ENCODE data around the gene MYRIP. TPM values are rescaled to one million over a fixed set of nuclear protein-coding genes. Genes with fewer than 3 reads are reported as not detected.

The MYRIP gene
- total RNA-seq, 1 experiment from 2014 or later = 0.44 TPM

GRCh38 chr3:39849992-39850715 is 40.7 kb downstream of the MYRIP start:
- RAD21 ChIA-PET (ENCODE audit: low non-redundant PET in 1 of 2, low total read pairs in 2 of 2, uncharacterized antibody in 2 of 2, unreplicated experiment in 2 of 2) = no interaction called here
- POLR2A ChIA-PET = no interaction called here
- DNase-seq (ENCODE audit: low read depth, low spot score) (no peak), ATAC-seq (no peak)
- intact Hi-C loops (cut with micrococcal nuclease) = no loop called here
- H3K27me3 ChIP-seq (ENCODE audit: insufficient read depth, low read length) = no peaks in the 10 kb centered on the region
- no TSS peak for BruUV-seq (replicated peaks)
- no peak for TF ChIP-seq ZBTB33 (IDR thresholded peaks at IDR 0.05; ENCODE audit: extremely low read depth, insufficient replicate concordance, low read length)
- TF ChIP-seq POLR2AphosphoS5 (IDR thresholded peaks at IDR 0.05; ENCODE audit: low read depth, low read length) = no peak
- TF ChIP-seq CEBPB (IDR thresholded peaks at IDR 0.05; ENCODE audit: low read depth) = no peak
- TF ChIP-seq RAD21 (IDR thresholded peaks at IDR 0.05; ENCODE audit: low read depth) = no peak
- H3K27ac ChIP-seq (ENCODE audit: low read depth, low read length) = no peak overlapping the region
- H3K36me3 ChIP-seq (ENCODE audit: control insufficient read depth in 1 of 2, insufficient read depth in 2 of 2, low read length in 2 of 2) = no peaks in the 10 kb centered on the region
- no peaks in the 10 kb centered on the region for H3K9me2 ChIP-seq (ENCODE audit: insufficient read depth)
- H2AFZ ChIP-seq (ENCODE audit: low read depth, low read length, poor library complexity, severe bottlenecking) = no peak overlapping the region
- no peak overlapping the region for H3K4me3 ChIP-seq (replicated peaks in 1 of 2; ENCODE audit: low read depth in 1 of 2, low read length in 2 of 2)
- CTCF ChIA-PET = no interaction called here
- no peak overlapping the region for H3K4me2 ChIP-seq (ENCODE audit: low read length)
- no peaks in the 10 kb centered on the region for H3K4me1 ChIP-seq (ENCODE audit: control insufficient read depth in 1 of 2, insufficient read depth in 2 of 2, low read length in 2 of 2)
- H3K79me2 ChIP-seq (ENCODE audit: insufficient read depth, low read length) = no peaks in the 10 kb centered on the region
- no peaks in the 10 kb centered on the region for H4K20me1 ChIP-seq (ENCODE audit: insufficient read depth)
- no peak overlapping the region for H3K9ac ChIP-seq (ENCODE audit: low read length)
- H3K9me3 ChIP-seq (ENCODE audit: control insufficient read depth in 1 of 2, insufficient read depth in 1 of 2, low read depth in 1 of 2, low read length in 2 of 2) = no peaks in the 10 kb centered on the region

GRCh38 chr3:39850716-39851032 is 41.3 kb downstream of the MYRIP start:
- no peak overlapping the region for H2AFZ ChIP-seq (ENCODE audit: low read depth, low read length, poor library complexity, severe bottlenecking)
- no peaks in the 10 kb centered on the region for H3K27me3 ChIP-seq (ENCODE audit: insufficient read depth, low read length)
- ChIA-PET POLR2A (no interaction called here), CTCF (no interaction called here), RAD21 (ENCODE audit: low non-redundant PET in 1 of 2, low total read pairs in 2 of 2, uncharacterized antibody in 2 of 2, unreplicated experiment in 2 of 2) (no interaction called here)
- no TSS peak for BruUV-seq (replicated peaks)
- H3K9ac ChIP-seq (ENCODE audit: low read length) = no peak overlapping the region
- no peaks in the 10 kb centered on the region for H3K4me1 ChIP-seq (ENCODE audit: control insufficient read depth in 1 of 2, insufficient read depth in 2 of 2, low read length in 2 of 2)
- no peak overlapping the region for H3K4me3 ChIP-seq (replicated peaks in 1 of 2; ENCODE audit: low read depth in 1 of 2, low read length in 2 of 2)
- ATAC-seq (no peak), DNase-seq (ENCODE audit: low read depth, low spot score) (no peak)
- H3K79me2 ChIP-seq (ENCODE audit: insufficient read depth, low read length) = no peaks in the 10 kb centered on the region
- no peak overlapping the region for H3K27ac ChIP-seq (ENCODE audit: low read depth, low read length)
- TF ChIP-seq EGR1 (IDR thresholded peaks at IDR 0.05; ENCODE audit: low read depth) (no peak), ATF3 (IDR thresholded peaks at IDR 0.05) (no peak), ZNF274 (IDR thresholded peaks at IDR 0.05; ENCODE audit: low read depth, low read length) (no peak), ELF1 (IDR thresholded peaks at IDR 0.05; ENCODE audit: borderline replicate concordance, low read depth) (no peak), ZBTB33 (IDR thresholded peaks at IDR 0.05; ENCODE audit: extremely low read depth, insufficient replicate concordance, low read length) (no peak), RAD21 (IDR thresholded peaks at IDR 0.05; ENCODE audit: low read depth) (no peak), EZH2phosphoT487 (IDR thresholded peaks at IDR 0.05; ENCODE audit: borderline replicate concordance) (no peak), POLR2A (IDR thresholded peaks at IDR 0.05; ENCODE audit: borderline replicate concordance, extremely low read depth, insufficient read depth, insufficient read length) (no peak), SIN3A (IDR thresholded peaks at IDR 0.05; ENCODE audit: low read depth) (no peak), YY1 (IDR thresholded peaks at IDR 0.05; ENCODE audit: extremely low read depth, insufficient replicate concordance, low read depth, low read length) (no peak), CEBPB (IDR thresholded peaks at IDR 0.05; ENCODE audit: low read depth) (no peak), SP1 (IDR thresholded peaks at IDR 0.05; ENCODE audit: low read depth) (no peak), TCF7L2 (IDR thresholded peaks at IDR 0.05; ENCODE audit: borderline replicate concordance, extremely low read depth, insufficient read depth, insufficient read length) (no peak), MAX (IDR thresholded peaks at IDR 0.05) (no peak)
- no peaks in the 10 kb centered on the region for H3K9me2 ChIP-seq (ENCODE audit: insufficient read depth)
- intact Hi-C loops (cut with micrococcal nuclease) = no loop called here
- no peaks in the 10 kb centered on the region for H3K9me3 ChIP-seq (ENCODE audit: control insufficient read depth in 1 of 2, insufficient read depth in 1 of 2, low read depth in 1 of 2, low read length in 2 of 2)
- H3K4me2 ChIP-seq (ENCODE audit: low read length) = no peak overlapping the region
- H4K20me1 ChIP-seq (ENCODE audit: insufficient read depth) = no peaks in the 10 kb centered on the region
- no peaks in the 10 kb centered on the region for H3K36me3 ChIP-seq (ENCODE audit: control insufficient read depth in 1 of 2, insufficient read depth in 2 of 2, low read length in 2 of 2)

Measured in HCT116 (cell line).